ENCODE data around the gene CCL2. TPM values are rescaled to one million over a fixed set of nuclear protein-coding genes. Genes with fewer than 3 reads are reported as not detected.

CCL2 gene
- total RNA-seq, 1 experiment from 2014 or later = 1.4 TPM

GRCh38 chr17:34285286-34285792 is 30.3 kb downstream of the CCL2 start, which contains the start of gene CCL11:
TSS of gene CCL11 (plus strand) at chr17:34285742. CDS start at chr17:34285809, 67 bp downstream.
- Histone ChIP-seq H3K4ac (ENCODE audit: low read depth, low read length) (no peak within 1 kb of the TSS), H4K20me1 (ENCODE audit: control insufficient read depth, insufficient read depth, insufficient read length) (no peaks in the 10 kb centered on the region), H3T11ph (ENCODE audit: low read length) (no peak within 1 kb of the TSS), H3K27me3 (ENCODE audit: insufficient read depth, low read length) (no peaks in the 10 kb centered on the region), H2AK5ac (ENCODE audit: insufficient read length, low read length) (no peak within 1 kb of the TSS), H4K5ac (ENCODE audit: insufficient read length, low read depth, low read length) (no peak within 1 kb of the TSS), H2AFZ (ENCODE audit: low read length) (no peak within 1 kb of the TSS), H3K23me2 (ENCODE audit: insufficient read length, low read depth, low read length, poor library complexity, severe bottlenecking) (no peaks in the 10 kb centered on the region), H3K18ac (ENCODE audit: insufficient read length, low read depth, low read length) (no peak within 1 kb of the TSS), H3K4me1 (ENCODE audit: insufficient read depth, low read length) (no peaks in the 10 kb centered on the region), H3K9ac (ENCODE audit: extremely low read depth, insufficient read length, low read length) (no peak within 1 kb of the TSS), H2BK20ac (ENCODE audit: low read depth, low read length, poor library complexity, severe bottlenecking) (no peak within 1 kb of the TSS), H3K79me2 (ENCODE audit: insufficient read depth, low read length) (no peaks in the 10 kb centered on the region), H4K8ac (replicated peaks; ENCODE audit: insufficient read length, low read depth, low read length) (no peak within 1 kb of the TSS), H2BK5ac (ENCODE audit: insufficient read length, low read length) (no peak within 1 kb of the TSS), H2BK15ac (ENCODE audit: low read depth, low read length) (no peak within 1 kb of the TSS), H3K4me2 (ENCODE audit: insufficient read depth, insufficient read length, low read length) (no peak within 1 kb of the TSS), H2BK12ac (ENCODE audit: insufficient read length, low read depth, low read length) (no peak within 1 kb of the TSS), H3K27ac (ENCODE audit: insufficient read length, low read depth, low read length) (no peak within 1 kb of the TSS), H3K56ac (ENCODE audit: insufficient read length, low read depth, low read length) (no peak within 1 kb of the TSS), H3K9me3 (ENCODE audit: control insufficient read depth, low read depth, low read length) (no peaks in the 10 kb centered on the region), H3K23ac (ENCODE audit: insufficient read length, low read depth, low read length) (no peak within 1 kb of the TSS), H3K14ac (ENCODE audit: insufficient read depth, low read length) (no peak within 1 kb of the TSS), H4K91ac (ENCODE audit: insufficient read length, low read depth, low read length) (no peak within 1 kb of the TSS), H2BK120ac (ENCODE audit: low read depth, low read length, poor library complexity, severe bottlenecking) (no peak within 1 kb of the TSS), H3K79me1 (ENCODE audit: insufficient read depth, low read depth, low read length, poor library complexity, severe bottlenecking) (no peaks in the 10 kb centered on the region)
- Mint-ChIP-seq H3K4me1 (no peaks in the 10 kb centered on the region), H3K27ac (no peak within 1 kb of the TSS), H3K27me3 (ENCODE audit: low read depth) (peaks cover 22% of the 10 kb centered on the region), H3K4me3 (no peak within 1 kb of the TSS), H3K9me3 (no peaks in the 10 kb centered on the region), H3K36me3 (ENCODE audit: insufficient read depth in 1 of 3, low read depth in 3 of 3) (no peaks in the 10 kb centered on the region)
- no CpG with 5 or more reads among the region's 4 CpGs for whole genome bisulfite sequencing (ENCODE audit: extremely low coverage, insufficient read length, low lambda C conversion rate)
- no peak for TF ChIP-seq CTCF (conservative IDR thresholded peaks at IDR 0.05)
- no peak for DNase-seq
